GM19463 (cell line): ENCODE measurements around the gene UBE2D3.

Source experiments
- ATAC-seq: cut with Tn5 transposase; IDR thresholded peaks from one replicate; pipeline ENCODE4 v1.9.1; 2021; ENCODE audit warnings: mild to moderate bottlenecking, moderate library complexity; ENCODE audit not compliant: unreplicated experiment

The UBE2D3 gene

DNA sequence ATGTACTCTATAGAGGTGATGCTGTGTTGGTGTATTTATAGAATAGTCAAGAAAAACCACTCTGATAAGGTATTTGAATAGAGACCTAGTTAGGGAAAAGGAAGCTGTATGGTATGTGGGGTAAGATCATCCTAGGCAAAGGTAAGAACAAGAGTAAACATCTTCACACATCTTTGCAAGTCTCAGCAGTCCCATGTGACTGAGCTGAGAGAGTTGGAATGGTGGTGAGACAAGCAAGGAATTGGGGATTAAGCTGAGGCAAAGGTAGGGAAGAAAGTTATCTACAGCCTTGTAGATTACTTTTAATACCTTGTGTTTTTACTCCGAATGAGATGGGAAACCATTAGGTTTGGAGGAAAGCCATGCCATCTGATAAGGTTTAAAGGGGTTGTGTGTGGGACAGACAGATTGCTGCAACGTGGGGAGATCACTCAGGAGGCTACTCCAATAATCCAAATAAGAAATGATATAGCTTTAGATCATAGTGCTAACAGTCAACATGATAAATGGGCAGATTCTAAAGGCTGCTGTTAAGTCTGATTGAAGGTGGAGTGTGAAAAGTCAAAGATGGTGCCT, 34.9 kb downstream of the UBE2D3 start:
- ATAC-seq: no peak

DNA sequence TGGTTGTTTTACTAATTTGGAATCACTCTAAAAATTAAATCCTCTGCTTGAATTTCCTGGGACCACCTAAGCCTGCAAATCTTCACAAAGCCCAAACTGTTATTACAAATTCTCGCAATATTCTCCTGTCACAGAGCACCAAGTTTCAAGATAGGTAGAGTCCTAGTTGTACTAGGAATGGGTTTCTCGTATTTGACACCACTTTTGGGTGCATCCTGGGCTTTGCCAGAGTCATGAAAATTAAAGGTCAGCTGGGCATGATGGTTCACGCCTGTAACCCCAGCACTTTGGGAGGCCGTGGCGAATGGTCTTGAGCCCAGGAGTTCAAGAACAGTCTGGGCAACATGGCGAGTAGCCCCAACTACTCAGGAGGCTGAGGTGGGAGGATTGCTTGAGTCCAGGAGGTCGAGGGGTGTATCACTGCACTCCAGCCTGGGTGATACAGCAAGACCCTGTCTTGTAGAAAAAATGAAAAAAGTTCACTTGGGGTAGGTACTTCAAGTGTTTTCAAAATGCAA, 36.0 kb downstream of the UBE2D3 start:
- no peak for ATAC-seq

DNA sequence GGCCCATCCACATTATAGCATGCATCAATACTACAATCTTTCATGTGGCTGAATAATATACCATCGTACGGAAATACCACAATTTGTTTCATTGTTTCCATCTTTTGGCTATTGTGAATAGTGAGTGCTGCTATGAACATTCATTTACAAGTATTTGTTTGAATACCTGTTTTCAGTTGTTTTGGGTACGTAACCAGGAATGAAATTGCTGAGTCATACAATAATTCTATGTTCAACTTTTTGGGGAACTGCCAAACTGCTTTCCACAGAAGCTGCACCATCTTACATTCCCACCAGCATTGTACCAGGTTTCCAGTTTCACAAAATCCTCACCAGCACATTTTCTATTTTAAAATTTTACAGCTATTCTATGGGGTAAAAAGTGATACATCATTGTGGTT, 38.0 kb downstream of the UBE2D3 start:
- ATAC-seq: no peak

DNA sequence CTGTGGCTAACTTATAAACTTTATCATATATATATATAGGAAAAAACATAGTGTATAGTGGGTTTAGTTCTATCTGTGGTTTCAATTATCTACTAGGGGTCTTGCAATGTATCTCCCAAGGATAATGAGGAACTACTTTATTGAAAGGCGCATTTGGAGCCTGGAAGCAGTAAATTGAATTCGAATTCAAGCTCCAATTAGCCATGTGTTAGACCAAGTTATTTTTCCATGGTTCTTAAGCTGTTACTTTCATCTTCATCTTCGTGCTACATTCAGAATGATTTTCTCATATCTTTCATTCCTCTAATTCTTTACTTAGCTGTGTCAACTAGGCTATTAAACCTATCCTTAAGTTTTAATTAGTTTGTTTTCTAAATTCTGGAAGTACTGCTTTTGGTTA, 39.4 kb downstream of the UBE2D3 start:
- no peak for ATAC-seq

DNA sequence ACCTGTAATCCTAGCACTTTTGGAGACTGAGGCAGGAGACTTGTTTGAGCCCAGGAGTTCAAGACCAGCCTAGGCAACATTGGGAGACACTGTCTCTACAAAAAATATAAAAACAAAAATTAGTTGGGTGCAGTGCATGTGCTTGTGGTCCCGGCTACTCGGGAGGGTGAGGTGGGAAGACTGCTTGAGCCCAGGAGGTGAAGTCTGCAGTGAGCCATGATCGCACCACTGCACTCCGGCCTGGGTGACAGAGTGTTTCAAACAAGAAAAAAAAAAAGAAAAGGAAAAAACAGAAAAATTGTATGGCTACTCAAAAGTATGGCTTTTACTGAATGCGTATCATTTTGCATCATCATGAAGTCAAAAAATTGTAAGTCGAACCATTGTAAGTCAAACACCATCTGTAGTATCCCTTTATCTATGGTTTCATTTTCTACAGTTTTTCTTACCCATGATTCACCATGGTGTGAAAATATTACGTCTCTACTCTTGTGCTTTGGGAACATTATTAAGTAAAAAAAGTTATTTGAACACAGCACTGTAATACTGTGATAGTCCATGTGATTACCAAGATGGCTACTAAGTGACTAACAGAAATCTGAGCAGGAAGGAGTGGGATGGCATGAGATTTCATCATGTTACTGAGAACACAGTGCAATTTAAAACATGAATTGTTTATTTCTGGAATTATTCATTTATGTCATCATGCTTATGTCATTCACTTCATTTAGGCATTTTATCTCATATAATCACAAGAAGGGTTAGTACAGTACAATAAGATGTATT, 40.1 kb downstream of the UBE2D3 start:
- ATAC-seq: no peak

DNA sequence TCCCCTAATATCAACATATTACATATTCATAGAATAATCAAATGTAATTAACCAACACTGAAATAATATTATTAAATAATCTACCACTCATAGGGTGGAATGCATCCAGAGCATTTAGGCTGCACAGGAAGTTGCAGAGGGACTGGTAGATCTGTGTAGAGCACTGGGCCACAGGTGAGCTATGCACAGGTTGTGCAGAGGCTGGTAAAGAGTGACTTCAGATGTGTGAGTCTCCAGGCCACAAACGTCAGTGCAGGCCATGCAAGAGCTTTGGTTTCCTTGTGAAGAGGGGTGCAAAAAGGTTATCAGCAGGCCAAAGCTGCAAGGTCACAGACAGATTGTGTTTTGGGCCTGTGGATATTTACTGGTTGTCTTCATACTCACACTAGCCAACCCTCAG, 41.1 kb downstream of the UBE2D3 start:
- ATAC-seq: no peak

DNA sequence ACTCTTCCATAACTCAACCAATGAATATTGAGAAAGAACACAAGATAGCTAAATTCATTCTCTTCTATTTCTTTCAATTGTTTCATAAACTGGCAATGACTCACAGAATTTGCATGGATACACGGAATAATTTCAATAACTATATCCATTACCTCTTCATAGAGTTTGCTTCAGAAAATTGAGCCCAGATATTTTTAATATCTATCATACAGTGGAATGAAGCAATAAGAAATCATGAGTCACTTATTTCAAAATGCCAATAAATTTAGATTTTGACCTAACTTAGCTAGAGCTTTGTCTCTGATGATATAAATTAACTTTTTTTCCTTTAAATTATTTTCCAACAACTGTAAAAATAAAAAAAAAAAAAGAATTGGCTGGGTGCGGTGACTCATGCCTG, 44.3 kb downstream of the UBE2D3 start:
- ATAC-seq: no peak

DNA sequence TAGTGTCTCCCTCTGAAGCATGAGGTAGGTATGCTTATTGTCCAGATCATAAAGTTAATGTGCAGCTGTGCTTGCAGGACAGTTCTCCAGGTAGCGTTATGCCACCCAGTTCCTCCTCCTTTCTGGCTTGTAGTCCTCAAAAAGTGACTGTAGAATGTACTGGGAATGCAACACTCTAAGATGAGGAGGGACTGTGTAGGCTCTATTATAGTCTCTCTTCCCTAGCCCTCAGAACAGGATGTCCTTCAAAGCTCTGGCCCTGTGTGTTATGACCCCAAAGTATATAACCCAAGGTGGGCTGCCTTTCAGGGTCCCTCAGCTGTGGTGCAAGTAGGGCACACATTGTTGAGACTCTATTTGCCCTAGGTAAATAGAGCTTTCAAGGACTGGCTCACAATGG, 45.8 kb downstream of the UBE2D3 start:
- no peak for ATAC-seq

DNA sequence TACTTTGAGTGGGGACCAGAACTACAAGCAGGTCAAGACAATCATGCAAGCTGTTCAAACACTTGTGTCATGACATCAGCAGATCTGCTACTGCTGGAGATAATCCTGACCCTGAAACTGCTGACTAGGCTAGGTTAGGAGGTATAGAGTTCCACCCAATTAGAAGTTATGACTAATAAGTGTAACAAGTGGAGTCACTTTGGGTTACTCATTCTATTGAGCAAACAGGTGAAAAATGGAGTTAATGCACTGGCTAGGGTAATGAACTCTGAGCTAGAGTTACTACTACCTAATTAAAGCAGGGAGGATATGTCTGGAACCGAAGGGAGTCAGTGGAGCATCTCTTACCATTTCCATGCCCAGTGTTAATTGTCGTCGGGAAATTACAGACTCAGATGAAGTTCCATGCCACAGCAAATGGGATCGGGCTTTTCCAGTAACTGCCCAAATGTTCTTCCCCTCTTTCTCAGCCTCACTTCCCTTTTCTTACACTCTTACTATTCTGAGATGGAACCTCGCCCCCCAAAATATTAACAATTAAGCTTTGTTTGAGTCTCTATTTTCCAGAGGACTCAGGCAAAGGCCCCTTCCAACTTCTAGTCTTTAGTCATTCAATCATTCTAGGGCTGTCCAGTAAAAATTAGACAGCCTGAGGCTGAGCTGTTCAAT, 46.7 kb downstream of the UBE2D3 start:
- ATAC-seq: no peak

DNA sequence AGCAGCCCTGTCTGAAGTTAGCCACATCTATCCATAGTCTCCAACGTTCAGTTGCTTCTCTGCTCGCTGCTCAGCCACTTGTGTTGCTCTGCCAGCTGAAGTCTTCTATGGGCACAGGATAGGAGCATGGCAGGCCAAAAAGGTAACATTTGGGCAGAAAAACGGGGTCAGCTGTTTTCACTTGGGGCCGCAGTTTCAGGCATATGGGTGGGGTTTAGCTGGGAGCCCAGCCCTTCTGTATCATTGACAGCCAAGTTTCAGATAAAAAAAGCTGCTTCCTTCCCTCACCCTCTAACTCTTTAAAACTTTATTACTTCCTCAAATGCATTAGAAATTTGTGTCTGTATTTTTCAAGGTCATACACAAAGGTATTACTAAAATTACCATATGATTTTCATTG, 48.1 kb downstream of the UBE2D3 start:
- ATAC-seq: no peak

DNA sequence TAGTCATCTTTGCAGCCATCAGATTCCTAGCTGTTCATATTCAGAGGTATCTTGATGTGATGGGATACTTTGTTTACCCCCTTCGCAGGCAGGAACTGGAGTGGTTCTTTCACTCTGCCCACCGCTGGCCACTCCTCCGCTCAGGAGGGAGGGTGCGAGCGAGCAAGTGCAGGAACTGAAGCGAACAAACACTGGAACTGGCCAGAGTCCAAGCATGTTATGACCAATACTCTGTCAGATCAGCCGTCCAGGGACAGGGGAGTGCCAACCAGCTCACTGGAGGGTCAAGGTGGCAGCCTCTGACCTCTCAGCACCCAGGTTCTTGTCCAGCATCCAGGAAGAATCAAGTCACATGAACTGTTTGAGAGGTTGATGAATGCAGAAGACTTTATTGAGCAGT, 48.6 kb downstream of the UBE2D3 start:
- no peak for ATAC-seq

DNA sequence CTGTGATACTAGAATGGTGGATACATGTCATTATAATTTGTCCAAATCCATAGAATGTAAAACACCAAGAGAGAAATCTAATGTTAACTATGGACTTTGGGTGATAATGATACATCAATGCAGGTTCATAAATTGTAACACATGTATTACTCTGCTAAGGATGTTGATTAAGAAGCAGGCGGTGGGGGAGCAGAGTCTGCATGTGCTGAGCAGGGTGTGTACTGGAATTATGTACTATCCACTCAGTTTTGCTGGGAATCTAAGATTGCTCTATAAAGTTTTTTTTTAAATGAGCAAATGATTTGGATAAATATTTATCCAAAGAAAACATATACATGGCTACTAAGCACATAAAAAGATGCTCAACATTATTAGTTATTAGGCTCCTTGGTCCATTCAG, 51.5 kb downstream of the UBE2D3 start:
- no peak for ATAC-seq

DNA sequence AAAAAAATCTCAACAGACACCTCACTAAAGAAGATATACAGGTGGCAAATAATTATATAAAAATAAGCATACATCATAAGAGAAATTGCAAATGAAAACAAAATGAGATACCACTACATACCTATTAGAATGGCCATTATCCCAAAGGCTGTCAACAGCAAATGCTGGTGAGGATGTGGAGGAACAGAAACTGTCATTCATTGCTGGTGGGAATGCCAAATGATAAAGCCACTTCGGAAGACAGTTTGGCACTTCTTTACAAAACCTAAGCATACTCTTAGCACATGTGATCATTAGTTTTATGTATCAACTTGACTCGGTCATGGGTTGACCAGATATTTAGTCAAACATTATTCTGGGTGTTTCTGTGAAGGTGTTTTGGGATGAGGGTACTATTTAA, 53.1 kb downstream of the UBE2D3 start:
- no peak for ATAC-seq

DNA sequence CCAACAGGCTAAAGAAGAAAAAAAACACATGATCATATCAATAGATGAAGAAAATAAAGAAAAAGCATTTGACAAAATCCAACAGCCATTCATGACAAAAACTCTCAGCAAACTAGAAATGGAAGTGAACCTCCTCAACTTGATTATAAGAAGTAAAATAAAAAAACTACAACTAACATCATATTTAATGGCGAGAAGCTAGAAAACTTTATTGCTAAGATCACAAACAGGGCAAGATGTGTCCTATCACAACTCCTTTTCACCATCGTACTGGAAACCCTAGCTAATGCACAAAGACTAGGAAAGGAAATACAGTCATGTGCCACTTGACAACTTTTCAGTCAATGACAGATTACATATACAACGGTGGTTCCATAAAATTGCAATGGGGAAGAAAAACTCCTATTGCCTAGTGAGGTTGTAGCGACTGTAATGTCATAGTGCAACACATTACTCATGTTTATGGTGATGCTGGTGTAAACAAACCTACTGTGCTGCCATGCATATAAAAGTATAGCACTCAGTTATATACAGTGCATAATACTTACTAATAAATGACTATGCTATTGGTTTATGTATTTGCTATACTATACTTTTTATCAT, 54.5 kb downstream of the UBE2D3 start:
- ATAC-seq: no peak

DNA sequence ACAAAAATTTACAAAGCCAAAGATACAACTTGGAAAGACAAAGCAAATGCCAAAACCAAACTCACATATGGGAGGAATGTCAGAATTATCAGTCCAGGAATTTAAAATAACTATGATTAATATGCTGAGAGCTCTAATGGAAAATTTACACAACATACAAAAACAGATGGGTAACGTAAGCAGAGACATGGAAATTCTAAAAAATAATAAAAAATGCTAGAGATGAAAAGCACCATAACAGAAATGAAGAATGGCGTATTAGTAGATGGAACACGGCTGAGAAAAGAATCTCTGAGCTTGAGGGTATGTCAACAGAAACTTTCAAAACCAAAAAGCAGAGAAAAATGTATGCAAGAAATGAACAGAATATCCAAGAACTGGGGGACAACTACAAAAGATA, 62.5 kb downstream of the UBE2D3 start:
- no peak for ATAC-seq

DNA sequence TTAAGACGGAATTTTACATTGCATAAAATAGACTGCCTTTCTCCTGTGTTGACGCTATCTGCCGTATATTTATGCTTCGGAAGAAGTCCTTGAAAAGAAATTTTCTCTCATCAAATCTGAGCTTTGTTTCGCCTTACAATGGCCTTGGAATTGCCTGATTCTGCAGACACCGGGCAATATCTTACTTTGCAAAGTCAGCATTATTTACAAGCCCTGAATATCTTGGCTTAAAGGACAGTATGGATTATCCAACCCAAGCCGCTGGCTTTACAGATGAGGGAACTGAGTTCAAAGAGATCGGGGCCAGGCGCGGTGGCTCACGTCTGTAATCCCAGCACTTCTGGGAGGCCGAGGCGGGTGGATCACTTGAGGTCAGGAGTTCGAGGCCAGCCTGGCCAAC, 65.4 kb downstream of the UBE2D3 start:
- no peak for ATAC-seq

DNA sequence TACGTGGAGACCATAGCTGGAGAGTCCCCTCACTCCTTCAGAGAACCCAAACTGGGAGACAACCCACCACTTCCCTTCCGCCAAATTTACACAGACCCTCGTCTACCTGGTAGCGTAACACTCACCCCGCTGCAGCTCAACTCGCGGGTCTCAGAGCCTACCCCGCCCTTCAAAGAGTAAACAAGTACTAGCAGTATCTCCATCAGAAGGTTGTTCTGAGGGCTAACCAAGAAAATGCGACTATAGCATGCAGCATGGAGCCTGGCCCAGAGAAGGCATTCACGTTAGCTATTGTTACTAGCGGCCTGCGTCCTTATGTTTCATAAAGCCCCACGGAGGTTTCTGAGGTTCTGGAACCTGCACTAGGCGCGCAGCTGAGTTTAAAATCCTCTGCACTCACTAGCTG, 66.1 kb downstream of the UBE2D3 start:
- ATAC-seq: peak; percentile 3

DNA sequence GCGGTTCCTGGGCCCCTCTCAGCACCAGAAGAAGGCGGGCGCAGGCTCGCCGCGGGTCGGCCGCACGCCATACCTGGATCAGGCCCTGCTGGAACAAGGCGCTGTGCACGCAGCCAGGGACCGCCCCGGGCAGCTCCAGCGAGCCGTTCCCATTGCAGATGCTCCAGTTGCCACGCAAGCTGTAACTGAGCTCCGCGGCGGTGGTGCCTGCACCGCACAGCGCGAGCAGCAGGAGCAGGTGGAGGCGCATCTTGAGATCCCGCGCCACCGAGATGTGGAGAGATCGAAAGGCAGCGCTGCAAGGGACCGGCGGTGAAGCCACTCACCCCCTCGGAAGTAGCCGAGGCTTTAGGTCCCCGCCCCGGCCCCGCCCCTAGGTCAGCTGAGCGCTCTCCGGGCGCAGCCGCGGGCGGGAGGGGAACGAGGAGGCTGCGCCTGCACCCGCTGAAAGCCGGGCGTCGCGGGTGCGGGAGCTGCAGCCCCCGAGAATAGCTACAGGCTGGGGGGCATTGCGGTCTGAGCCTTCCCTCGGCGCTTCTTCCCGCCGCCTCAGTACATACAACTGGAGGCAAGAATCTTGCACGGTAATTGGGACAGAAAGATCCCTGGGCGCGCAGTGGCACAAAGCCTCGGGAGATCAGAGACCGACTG, 66.6 kb downstream of the UBE2D3 start, which contains the start of gene MANBA:
Gene MANBA, minus strand, starts transcription at position 324 of the 651 bp plus-strand sequence. Its CDS starts 74 bp downstream, at position 250.
- peak; percentile 88 for ATAC-seq

DNA sequence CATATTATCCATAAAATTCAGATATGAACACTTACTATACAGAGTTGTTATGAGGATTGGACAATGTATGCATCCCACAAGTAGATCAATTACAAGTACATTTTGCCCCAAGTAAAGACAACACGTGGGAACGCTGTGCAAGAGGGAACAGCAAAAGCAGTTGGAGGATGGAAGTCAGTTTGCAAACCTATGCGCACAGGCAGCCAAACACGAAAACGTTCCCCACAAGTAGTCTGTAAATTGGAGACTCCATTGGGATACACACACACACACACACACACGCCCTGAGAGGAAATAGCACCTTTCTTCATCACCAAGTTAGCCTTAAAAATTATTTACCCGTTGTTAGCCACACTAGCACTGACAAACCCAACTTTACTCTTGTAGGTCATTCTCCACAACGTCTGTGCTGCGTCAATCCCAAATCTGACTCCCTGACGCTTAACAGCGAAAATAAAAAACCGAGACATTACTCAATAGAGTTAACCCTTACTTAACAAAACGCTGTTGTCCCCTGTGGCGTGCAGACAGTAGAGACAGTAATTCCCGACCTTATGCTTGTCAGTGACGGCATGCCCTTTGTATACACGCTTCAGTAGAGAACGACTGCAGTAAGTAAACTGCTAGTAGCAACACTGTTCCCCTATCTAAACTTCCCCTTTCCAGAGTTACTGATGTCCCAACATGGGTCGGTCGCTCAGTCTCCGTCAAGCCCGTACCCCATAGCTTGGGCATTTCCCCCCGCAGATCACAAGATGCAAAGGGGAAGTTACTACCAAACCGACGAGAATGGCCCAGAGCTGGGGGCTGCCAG, 67.3 kb downstream of the UBE2D3 start:
- ATAC-seq: peak; percentile 47
